ENCODE results near the gene HSPB2. TPM values are rescaled to one million over a fixed set of nuclear protein-coding genes. Genes with fewer than 3 reads are reported as not detected.
A peak's percentile ranks its signal among the peaks of the same experiment; 100 is the strongest.

Gene HSPB2
- total and polyA plus RNA-seq, 2 of the 8 experiments (the other 6 are each of a cell fraction or from before 2014, with no cell fraction given) = 0.32 to 0.86 TPM

GRCh38 chr11:111923951-111924350 is 11.4 kb downstream of the HSPB2 start:
- Histone ChIP-seq H3K27me3 (replicated peaks in 1 of 4; ENCODE audit: control insufficient read depth in 3 of 4, extremely low read depth in 1 of 4, insufficient read depth in 3 of 4, low read length in 3 of 4) (no peaks in the 10 kb centered on the region; a peak in 1 of 7 replicates), H3K4me3 (ENCODE audit: extremely low read depth in 1 of 4, insufficient read depth in 2 of 4, low read depth in 3 of 4, low read length in 4 of 4) (no peak overlapping the region), H3K23ac (ENCODE audit: insufficient read length) (no peak overlapping the region), H2BK15ac (ENCODE audit: low read length) (peak overlapping the region; percentile 93), H3K23me2 (ENCODE audit: low read depth, low read length) (peaks cover 3% of the 10 kb centered on the region; the same call in 1 of the 2 replicates), H3K56ac (replicated peaks; ENCODE audit: insufficient read length, low read depth, low read length) (no peak overlapping the region), H2BK120ac (replicated peaks; ENCODE audit: low read depth, low read length) (no peak overlapping the region), H3K36me3 (ENCODE audit: control insufficient read depth in 2 of 4, insufficient read depth in 4 of 4, low read length in 3 of 4) (no peaks in the 10 kb centered on the region), H3K4me2 (ENCODE audit: insufficient read depth in 1 of 2, low read depth in 2 of 2, low read length in 2 of 2) (no peak overlapping the region), H4K8ac (ENCODE audit: extremely low read depth, insufficient read depth, low read length) (no peak overlapping the region; the same call in 1 of the 2 replicates), H2BK5ac (ENCODE audit: low read depth, low read length) (no peak overlapping the region), H3K14ac (ENCODE audit: insufficient read length) (no peak overlapping the region), H2AFZ (ENCODE audit: low read length) (no peak overlapping the region), H4K5ac (ENCODE audit: insufficient read length, low read depth, low read length) (no peak overlapping the region), H3K79me1 (ENCODE audit: low read depth, low read length) (no peaks in the 10 kb centered on the region), H3K18ac (ENCODE audit: extremely low read depth, low read length) (no peak overlapping the region), H2AK5ac (ENCODE audit: low read depth, low read length) (peak overlapping the region; percentile 33; the same call in 1 of the 2 replicates), H3K9me3 (ENCODE audit: insufficient read depth in 2 of 2, low read depth in 1 of 2, low read length in 1 of 2) (no peaks in the 10 kb centered on the region), H2BK12ac (ENCODE audit: low read depth, low read length) (peak overlapping the region; percentile 20; the same call in 1 of the 2 replicates), H4K91ac (replicated peaks; ENCODE audit: insufficient read length, low read length) (no peak overlapping the region), H3K27ac (ENCODE audit: low read depth, low read length) (no peak overlapping the region), H4K20me1 (replicated peaks in 1 of 2; ENCODE audit: control insufficient read depth in 1 of 2, insufficient read depth in 2 of 2, low read length in 2 of 2) (no peaks in the 10 kb centered on the region), H3K4ac (replicated peaks; ENCODE audit: insufficient read length, low read depth, low read length) (no peak overlapping the region), H2BK20ac (ENCODE audit: low read length) (no peak overlapping the region), H3K79me2 (ENCODE audit: control insufficient read depth in 1 of 2, insufficient read depth in 2 of 2, low read length in 2 of 2) (no peaks in the 10 kb centered on the region), H3K4me1 (replicated peaks in 1 of 4; ENCODE audit: control insufficient read depth in 3 of 4, insufficient read depth in 4 of 4, low read length in 3 of 4) (peaks cover 0 to 11% (median 4%) of the 10 kb centered on the region in 4 experiments; a peak in 6 of 7 replicates), H3K9ac (replicated peaks in 1 of 4; ENCODE audit: extremely low read depth in 1 of 4, low read depth in 3 of 4, low read length in 3 of 4) (no peak overlapping the region)
- FAIRE-seq (no peak), DNase-seq (ENCODE audit: low read depth in 1 of 2, low spot score in 2 of 2) (no peak)
- ChIA-PET POLR2A (ENCODE audit: partially characterized antibody) (interaction anchor here (1.5 kb wide), 1 partner anchor 44 kb away, joined by 3 read pairs; no protein-coding TSS in a partner anchor), CTCF (ENCODE audit: partially characterized antibody) (interaction anchor here (1.4 to 25.5 kb wide), 5 partner anchors 10 to 56 kb away, joined by 3 to 565 read pairs (median 4); partner anchors contain the start of gene DIXDC1)
- TF ChIP-seq KDM1A (IDR thresholded peaks at IDR 0.05; ENCODE audit: borderline replicate concordance, low read length) (no peak), E2F6 (IDR thresholded peaks at IDR 0.05) (no peak), KDM4A (IDR thresholded peaks at IDR 0.05; ENCODE audit: low read depth, low read length, severe bottlenecking) (no peak), CHD2 (IDR thresholded peaks at IDR 0.05; ENCODE audit: low read length) (no peak), TEAD4 (IDR thresholded peaks at IDR 0.05; ENCODE audit: low read depth, low read length) (no peak), PHF8 (conservative IDR thresholded peaks at IDR 0.05; ENCODE audit: low read depth, low read length) (no peak), POLR2A (IDR thresholded peaks at IDR 0.05; ENCODE audit: control extremely low read depth in 1 of 2, low read depth in 2 of 2, low read length in 2 of 2) (no peak)
